Right forelimb (tissue), 1 donor: ENCODE results near the gene SLAMF7.
"Not testable (repeated sequence)": the region's sequence is repeated elsewhere in the genome, so short reads cannot be mapped to it uniquely, and the experiment has no call there.

Source experiments
- DNase-seq: peaks from one replicate; pipeline ENCODE4 v3.0.0-alpha.2; 2018

SLAMF7 gene

DNA sequence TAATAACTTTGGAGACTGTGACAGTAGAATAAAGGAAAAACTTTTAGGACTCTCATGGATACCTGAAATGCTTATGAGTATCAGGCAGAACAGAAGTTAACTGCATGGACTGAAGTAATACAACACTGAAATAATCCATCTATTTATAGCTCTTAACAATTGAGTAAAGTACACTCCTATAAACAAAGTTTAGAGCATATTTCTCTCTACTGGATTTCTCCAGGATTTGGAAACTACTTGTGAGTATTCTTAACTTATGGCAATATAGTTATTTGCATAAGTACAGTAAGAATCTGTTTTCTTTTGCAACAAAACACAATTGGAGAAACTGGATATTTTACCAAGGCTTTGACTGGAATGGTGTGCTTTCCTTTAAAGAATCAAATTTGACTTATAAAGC is 17.6 kb upstream of the SLAMF7 start:
- DNase-seq: no peak

DNA sequence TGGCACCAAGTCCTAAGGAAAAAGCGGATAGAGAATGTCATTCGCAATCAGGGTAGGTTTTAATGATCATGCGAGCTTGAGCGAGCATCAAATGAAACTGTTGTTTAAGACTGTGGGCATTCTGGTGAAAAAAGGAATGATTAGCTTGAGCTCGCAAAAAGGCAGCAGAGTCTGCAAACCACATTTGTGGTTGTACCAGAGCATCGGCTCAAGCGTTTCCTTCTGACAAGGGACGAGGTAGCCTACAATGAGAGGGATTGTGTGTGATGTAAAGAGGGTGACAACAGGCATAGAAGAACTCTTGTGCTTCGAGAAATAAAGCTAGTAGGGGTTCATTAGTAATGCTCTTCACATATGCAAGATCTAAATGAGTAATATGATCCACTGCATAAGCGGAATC is 16.3 kb upstream of the SLAMF7 start:
- DNase-seq: no peak

DNA sequence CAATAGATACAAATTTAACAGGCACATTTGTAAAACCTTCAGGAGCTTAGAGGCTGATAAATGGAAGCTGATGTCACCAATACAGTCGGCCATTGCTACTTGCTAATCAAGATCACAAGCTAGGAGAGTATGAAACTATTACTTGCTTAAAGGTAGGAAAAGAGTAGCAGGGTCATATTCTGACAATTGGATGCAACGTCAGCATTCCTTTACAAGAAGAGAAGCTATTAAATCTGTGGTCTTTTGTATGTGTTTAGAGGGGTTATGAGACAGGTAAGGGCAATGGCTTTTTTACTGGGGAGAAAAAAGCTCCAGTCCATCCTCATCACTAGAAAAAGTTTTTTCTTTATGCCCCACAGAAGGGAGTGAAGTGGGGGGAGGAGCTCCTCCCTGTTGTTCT is 15.7 kb upstream of the SLAMF7 start:
- DNase-seq: no peak

DNA sequence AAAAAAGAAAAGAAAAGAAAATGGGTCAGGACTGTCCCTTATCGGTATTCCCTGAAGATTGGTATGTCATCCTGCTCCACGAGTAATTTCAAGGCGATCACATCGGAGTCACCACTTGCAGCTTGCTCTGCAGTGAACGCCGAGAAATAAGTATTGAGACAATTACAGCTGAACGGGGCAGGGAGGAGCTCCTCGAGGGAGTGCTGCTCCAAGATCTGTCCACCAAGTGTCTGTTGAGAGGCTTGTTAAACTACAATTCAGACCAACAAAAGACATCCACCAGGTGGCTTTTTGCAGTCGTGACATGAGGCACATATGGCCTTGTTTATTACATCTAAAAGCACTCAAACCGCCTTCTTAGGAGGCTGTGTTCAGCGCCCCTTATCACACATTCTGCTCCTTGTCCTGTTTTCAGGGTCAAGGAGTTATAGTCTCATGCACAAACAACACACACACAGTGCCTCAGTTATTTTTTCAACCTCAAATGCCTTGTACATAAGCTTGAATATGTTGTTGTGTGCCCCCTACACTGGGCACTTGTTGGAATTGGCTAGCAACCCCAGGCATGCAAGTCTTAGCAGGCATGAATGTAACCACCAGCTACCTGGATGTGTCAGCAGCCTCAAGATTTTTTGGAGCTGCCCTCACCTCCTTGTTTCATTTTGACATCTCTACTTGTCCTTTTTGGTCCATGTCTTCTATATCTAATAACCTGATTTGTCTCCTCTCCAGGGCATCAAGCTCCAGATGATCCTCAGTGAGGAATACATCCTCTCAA is 14.4 kb upstream of the SLAMF7 start:
- no peak for DNase-seq

DNA sequence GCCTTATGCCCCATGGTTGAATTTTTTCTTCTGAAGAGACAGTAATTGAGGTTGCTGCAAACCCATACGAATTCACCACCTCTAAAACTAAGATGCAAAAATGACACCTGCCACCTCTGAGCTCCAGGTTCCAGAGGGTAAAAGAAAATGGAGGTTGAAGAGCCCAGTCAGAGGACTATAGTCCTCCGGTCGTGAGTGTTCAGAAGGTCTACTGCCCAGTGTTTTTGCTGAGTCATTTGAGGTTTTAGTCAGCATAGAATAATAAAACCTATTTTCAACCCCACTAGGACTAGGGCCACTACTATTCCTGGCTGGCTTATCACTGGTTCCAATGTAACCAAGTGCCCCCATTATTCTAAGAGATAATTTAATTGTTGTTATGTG is 12.9 kb upstream of the SLAMF7 start:
- DNase-seq: no peak

DNA sequence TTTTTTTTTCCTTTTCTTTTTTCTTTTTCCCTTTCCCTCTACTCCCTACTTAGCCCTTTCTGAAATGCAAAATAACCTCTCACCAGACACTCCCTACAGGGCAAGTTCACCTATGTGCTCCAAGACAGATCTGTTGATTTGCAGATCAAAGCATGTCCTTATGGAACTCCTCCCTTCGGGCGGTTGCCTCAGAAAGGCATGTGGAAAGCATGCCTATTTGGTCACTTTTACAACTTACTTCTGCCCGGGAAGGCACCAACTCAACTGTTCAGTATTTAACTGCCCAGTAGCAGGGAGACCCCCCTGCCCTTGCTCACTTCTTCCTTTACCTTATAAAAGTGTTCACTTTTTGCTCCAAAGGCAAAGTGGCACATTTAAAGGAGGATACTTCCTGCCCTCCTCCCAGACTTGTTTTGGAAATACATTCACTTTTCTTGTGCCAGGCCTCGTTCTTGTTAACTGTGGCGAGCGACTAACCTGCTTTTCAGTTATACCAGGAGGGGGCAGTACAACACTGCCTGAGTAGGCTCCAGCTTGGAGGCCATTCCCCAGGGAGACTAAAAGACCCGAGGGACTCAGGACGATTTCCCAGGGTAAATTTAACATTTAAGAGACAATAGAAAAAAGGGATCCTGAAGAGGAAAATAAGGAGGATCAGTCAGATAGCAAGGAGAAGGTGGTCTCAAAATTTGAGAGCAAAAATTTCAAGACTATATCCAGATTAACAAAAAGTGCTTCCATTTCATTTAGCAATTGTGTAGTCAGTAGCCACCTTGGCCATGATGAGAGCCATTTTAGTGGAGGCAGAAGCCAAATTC is 12.3 kb upstream of the SLAMF7 start:
- no peak for DNase-seq

DNA sequence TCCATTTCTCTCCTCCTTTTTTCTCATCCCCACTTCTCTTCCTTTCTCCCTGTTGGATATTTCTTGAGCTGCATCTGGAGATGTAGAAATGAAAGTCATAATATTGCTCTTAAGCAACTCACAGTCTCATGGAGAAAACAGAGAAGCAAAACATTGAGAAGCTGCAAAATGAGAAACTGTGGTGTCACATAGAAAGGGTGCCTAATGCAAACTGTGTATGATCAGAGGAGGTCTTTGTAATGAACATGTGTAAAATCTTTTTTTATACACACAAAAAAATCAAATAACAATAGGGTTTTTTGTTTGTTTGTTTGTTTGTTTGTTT is 11.8 kb upstream of the SLAMF7 start:
- no peak for DNase-seq

DNA sequence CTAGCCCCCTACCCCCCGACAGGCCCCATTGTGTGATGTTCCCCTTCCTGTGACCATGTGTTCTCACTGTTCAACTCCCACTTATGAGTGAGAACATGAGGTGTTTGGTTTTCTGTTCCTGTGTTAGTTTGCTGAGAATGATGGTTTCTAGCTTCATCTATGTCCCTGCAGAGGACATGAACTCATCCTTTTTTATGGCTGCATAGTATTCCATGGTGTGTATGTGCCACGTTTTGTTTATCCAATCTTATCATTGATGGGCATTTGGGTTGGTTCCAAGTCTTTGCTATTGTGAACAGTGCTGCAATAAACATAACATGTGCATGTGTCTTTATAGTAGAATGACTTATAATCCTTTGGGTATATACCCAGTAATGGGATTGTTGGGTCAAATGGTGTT is 7.5 kb upstream of the SLAMF7 start:
- not testable (repeated sequence) for DNase-seq

DNA sequence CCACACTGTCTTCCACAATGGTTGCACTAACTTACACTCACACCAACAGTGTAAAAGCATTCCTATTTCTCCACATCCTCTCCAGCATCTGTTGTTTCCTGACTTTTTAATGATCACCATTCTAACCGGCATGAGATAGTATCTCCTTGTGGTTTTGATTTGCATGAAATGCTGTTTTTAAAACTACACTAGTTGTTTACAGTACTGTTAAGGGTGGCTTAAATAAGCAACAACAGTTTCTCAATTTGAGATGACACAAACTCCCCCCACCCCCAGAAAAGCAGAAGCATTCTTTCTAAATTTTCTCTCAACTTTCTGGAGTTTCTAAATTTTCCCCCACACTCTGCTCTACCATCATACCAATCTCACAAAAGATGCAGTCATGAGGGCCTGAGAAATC is 7.1 kb upstream of the SLAMF7 start:
- DNase-seq: no peak

DNA sequence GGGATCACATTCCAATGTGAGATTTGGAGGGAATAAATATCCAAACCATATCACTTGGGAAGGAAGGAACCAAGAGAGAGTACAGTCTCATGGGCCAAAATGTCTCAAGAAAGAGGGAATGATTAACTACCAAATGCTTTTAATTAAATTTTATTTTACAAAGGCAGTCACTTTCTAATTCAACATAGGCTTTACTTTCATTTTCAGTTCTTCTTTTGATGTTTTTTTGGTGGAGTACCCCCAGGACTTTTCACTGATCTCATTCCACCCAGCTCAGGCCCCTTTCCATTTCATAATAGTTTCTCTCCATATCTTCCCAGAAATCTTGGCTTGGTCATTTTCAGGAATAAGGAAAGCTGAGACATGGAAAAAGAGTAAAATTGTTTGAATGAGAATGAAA is 5.1 kb upstream of the SLAMF7 start:
- no peak for DNase-seq

DNA sequence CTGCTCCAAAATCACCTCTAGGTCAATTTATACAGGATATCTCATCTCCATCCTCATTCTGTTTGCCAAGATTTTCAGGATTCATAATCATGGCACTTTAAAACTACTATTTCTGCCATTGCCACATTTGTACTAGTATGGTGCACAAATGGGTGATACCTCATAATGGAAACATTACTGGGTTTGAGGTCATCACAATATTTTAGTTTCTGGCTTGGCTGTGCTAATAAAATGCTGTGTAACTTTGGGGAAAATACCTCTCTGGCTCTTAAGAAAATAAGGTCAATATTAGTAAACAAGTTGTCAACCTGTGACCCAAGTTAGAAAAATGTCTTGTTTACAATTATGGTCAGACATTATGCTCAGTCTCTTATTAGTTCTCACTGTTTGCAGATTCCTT is 4.7 kb upstream of the SLAMF7 start:
- no peak for DNase-seq

DNA sequence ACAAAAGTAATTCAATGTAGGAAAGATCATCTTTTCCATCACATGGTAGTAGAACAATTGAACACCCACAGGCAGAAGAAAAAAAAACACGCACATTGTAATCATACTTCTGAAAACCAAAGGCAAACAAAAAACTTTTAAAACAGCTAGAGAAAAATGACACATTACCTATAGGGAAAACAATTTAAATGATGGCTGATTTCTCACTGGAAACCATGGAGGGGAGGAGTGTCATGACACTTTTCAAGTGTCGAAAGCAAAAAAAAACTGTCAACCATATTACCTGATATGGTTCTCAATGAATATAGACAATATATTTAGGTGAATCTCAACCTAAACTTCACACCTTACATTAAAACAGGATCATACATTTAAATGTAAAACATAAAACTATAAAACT is 776 bp upstream of the SLAMF7 start:
- no peak for DNase-seq

DNA sequence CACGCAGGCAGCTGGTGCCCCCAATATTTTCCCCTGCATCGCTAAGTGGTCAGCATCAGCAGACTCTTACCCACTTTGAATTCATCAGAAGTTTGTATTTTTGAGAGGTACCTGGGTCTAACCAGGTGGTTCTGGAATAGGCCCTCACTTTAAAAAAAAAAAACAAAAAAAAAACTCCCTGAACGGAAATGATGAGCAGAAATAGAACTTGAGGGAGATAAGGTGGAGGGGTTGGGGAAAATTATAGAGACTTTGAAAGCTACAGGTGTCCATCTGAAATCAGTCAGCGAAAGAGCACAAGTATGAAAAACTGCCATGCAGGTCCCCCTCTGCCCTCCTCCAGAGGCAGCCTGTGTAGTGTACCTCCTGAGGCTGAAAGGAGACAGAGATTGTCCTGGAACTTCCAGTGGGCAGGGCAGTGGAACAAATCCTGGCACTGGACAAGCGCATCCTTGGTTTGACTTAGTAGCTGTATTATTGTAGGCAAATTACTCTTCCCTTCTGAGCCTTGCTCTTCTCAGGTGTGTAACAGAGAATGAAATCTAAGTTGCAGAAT is 1.2 kb downstream of the SLAMF7 start:
- no peak for DNase-seq

DNA sequence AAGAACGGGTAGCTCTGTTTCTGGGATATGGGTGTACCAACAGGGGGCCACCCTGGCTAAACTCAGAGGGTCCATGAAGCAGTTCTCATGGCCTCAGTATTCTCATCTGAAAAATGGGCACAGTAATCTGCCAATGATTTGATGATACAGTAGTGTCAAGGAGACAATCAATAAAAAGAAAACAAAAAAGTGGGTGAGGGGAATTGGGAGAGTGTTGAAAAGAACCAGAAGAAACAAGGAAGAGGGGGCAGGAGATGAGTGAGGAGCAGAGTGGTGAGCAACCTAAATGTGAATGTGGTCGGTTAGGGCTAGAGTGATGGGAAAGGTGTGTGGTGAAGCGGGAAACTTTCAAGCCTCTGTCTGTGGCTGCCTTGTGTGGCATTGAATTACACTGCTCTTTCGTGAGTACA is 2.0 kb downstream of the SLAMF7 start:
- DNase-seq: no peak

DNA sequence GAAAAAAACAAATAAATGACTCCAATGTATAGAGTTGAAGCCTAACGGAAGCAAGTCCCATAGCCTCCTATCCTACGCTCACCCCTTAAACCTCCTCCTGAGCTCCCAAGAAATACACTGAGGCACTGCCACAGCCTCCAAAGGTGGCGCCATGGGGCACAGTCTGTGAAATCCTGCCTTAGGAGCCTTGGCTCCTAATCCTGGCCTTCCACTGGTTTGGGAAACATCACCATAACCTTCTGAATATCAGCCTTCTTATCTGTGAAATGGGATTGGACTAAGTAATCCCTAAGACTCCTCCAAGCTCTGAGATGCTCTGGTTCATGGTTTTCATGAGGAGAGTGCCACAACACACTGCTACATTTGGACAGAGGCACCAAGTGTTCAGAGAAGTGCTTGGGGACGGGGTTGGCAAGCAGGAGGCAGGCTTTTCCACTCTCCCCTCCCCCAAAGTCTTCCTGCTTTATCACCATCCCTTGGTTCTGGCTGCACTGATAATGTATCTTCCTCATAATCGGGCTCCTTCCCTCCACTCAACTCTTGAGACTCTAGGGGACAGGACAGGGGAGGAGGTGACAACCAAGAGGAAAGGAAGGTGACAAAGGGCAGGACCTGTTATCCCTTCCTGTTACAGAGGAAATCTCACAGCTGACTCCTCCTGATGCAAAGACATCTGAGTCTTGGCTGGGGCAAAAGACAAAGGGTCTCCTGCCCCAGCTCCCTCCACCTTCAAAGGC is 2.7 kb downstream of the SLAMF7 start:
- no peak for DNase-seq

DNA sequence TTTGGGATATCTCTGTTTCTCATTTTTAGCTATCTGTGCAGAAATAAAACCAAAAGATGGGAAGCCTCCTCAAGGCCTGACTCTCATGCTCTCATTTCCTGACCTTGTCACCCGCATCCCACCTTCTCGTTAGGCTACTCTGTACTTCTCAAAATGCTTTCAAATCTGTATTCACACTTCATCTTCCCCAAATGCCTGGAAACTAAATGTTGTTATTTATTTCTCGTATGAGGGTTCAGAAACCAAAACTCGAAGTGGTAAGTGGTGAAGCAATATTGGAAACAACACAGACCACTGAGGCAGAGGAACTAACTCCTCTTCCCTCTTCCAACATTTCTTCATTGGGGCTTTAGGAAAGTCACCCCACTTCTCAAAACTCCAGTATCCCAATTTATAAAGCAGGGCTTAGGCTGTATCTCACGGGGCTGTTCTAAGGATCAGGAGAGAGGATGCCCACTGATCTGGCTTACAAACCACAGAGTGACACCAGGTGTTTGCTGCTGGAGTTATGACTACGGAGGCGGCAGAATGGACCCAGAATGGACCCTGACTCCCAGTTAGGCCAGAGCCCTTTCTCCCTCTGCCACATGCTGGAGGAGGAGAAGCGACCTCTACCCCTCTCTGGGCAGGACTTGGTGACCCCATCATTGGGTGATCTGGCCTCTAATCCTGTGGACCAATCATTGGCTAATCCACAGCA is 3.5 kb downstream of the SLAMF7 start:
- no peak for DNase-seq

DNA sequence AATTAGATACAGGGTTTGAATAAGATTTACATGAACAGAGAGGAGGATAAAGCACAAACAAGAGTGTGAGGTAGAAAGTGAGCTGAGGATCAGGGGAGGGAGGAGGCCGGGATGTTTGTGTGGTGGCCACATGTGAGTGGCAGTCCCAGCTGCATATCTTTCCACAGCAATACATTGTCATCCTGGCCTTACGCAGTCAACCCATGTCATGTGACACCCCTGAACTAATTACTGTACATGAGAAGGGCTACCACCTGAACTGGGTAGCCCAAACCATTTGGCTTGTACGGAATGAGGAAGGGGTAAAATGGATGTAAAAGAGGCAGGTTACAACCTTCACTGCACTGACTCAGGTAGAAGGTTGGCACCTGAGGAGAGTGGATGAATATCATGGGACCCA is 4.2 kb downstream of the SLAMF7 start:
- DNase-seq: no peak

DNA sequence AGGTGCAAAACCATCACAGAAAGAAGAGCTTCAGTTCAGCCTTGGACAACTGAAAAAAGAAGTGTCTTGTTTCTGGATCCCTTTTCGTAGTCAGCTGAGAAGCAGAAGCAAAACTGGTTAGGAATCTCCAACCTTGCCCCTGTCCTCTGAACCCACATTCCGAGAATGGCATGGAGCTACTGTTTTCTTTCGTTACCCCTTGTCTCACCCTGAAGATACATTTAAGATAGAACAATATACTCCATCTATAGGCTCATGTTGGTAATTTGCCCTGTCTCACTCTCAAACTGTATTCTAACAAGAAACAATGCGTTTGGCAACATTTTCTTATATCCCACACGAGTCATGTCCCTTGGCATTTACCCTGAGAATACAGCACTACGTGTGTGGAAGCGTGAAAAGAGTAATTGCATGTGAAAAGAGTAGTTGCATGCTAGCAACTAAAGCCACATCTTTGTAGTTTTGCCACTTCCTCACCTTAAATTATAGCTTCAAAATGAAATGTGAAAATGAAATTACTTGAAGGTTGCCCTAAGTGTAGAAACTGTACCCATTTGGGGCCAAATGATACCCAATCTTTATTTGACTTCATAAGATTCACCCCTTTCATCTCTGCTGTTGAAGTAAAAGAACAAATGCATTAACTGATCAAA is 5.3 kb downstream of the SLAMF7 start:
- no peak for DNase-seq

DNA sequence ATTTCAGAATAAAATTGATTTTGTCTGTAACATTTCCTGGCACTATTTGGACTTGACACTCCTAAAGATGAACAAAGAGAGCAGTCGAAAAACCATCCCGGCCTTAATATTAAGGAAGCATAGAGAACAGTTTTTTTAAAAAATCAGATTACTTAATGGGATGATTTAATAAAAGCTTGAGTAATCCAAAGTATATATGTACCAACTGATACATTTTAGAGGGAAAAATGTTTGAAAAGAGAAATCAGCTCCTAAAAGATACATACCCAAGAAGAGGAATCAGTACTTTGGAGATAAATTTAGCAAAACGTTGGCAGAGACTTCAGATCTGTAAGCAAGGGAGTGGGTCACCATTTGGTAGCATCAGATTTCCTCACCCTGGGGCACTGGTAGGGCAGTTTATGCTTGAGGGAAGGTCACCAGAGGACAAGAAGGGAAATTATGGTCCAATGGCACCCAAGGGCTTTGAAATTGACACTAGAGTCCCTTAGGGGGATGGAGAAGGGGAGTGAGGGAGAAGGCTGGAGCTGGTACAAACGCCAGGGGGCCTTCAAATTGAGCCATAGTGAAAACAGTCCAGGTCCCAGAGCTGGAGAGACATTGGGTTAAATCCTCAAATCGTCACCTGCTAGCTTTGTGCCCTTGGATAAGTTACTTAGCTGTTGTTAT is 5.9 kb downstream of the SLAMF7 start:
- no peak for DNase-seq

DNA sequence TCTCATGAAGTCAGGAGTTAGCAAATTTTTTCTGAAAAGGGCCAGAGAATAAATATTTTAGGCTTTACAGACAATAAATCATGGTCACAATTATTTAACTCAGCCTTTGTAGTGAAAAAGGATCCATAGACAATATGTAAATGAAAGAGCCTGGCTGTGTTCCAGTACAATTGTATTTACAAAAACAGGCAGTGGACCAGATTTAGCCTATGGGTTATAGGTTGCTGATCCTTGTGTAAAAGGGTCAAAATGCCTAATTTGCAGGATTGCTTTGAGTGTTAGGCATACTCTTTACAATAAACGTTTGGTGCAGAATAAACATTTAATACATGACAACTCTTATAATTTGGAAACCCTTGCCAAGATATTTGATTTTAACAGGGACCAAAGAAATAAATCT is 6.5 kb downstream of the SLAMF7 start:
- DNase-seq: no peak

DNA sequence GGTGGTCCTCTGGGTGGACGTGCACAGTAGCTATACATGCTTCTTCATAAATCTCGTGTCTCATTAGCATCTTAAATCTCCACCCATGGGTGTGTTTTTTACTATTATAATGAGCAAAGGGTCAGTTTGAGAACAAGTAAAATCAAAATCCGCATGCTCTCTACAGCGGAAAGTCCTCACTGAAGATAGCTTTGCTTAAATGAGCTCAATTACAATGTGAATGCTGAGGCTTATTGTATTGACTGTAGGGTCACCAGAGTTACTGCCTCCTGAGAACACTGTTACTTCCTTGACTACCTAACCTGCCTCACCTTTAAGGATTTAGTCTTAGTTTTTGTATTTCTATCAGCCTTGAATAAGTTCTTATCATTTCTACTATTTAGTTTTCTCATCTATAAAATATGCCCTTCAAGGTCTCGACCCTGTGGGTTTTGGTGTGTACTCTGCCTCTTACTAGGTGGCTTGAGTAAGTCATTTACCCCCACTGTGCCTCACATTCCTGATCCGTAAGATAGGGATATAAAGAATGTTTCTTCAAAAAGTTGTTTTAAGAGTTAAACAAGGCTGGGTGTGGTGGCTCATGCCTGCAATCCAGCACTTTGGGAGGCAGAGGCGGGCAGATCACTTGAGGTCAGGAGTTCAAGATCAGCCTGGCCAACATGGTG is 7.9 kb downstream of the SLAMF7 start:
- no peak for DNase-seq
